Esophagus squamous epithelium (tissue), 5 donors: ENCODE data around the gene ATG2B. TPM values are rescaled to one million over a fixed set of nuclear protein-coding genes. Genes with fewer than 3 reads are reported as not detected.

ENCODE experiments used
- DNase-seq: peaks from one replicate; lab custom pipeline; 2025; lab: John Stamatoyannopoulos, UW
- H3K27ac ChIP-seq, 4 donors: fragments of 200-600 bp; sonication (generic); one replicate each; pipeline ENCODE4 v1.5.1; 2016 to 2019; ENCODE audit warnings: mild to moderate bottlenecking in 1 of 4
- H3K27me3 ChIP-seq, 4 donors: fragments of 200-600 bp; sonication (generic); 1 replicate in 3 of 4; 2 replicates in 1 of 4; pipeline versions ENCODE4 v1.5.1 to v1.6.0; 2017 to 2021; ENCODE audit warnings: antibody characterized with exemption in 1 of 4
- H3K36me3 ChIP-seq, 3 donors: fragments of 200-600 bp; sonication (generic); one replicate each; pipeline ENCODE4 v1.5.1; 2016 to 2019
- H3K4me1 ChIP-seq, 3 donors: fragments of 200-600 bp; sonication (generic); one replicate each; pipeline ENCODE4 v1.5.1; 2017 to 2019
- H3K4me3 ChIP-seq, 4 donors: fragments of 200-600 bp; sonication (generic); 1 replicate in 3 of 4; 2 replicates in 1 of 4; pipeline ENCODE4 v1.5.1; 2016 to 2019; ENCODE audit warnings: mild to moderate bottlenecking in 2 of 4, moderate library complexity in 1 of 4
- H3K9me3 ChIP-seq, 3 donors: fragments of 200-600 bp; sonication (generic); one replicate each; pipeline ENCODE4 v1.5.1; 2016 to 2019
- POLR2A ChIP-seq, 4 donors: fragments of 450-650 bp; IDR thresholded peaks; one replicate each; pipeline ENCODE4 v1.6.1; 2017; ENCODE audit warnings: antibody characterized with exemption in 4 of 4, mild to moderate bottlenecking in 4 of 4, moderate library complexity in 3 of 4
- WGBS, 2 donors: methylation state at CpG; one replicate each; pipeline ENCODE4 v1.1.5; 2018; 5-methylcytosine and 5-hydroxymethylcytosine counted together
- intact Hi-C: fragments of 100-400 bp; cut with DNase I; formaldehyde crosslinking; loops from one replicate; pipeline ENCODE4 v1.15.0; 2022
- total RNA-seq, 4 donors: library from RNA; depleted of rRNA; stranded (reverse); fragments of >200 nt; gene quantifications; one replicate each; pipeline ENCODE4 v1.1.0, GENCODE V29; 2016
- TF ChIP-seq, protein P1 (sequence below), 6 experiments: fragments of 450-650 bp in 4 of 6; fragments of 200-600 bp in 2 of 6; sonication (generic) in 2 of 6; IDR thresholded peaks; one replicate each; pipeline ENCODE4 v1.5.1; 2016 to 2019; ENCODE audit warnings: antibody characterized with exemption in 6 of 6, mild to moderate bottlenecking in 4 of 6, moderate library complexity in 4 of 6
- donor health status: DM: yes; HTN: yes; CAD: no.

ATG2B gene
- total RNA-seq, 4 donors from 2014 or later = 10.6 to 24.6 (median 14.0) TPM

DNA sequence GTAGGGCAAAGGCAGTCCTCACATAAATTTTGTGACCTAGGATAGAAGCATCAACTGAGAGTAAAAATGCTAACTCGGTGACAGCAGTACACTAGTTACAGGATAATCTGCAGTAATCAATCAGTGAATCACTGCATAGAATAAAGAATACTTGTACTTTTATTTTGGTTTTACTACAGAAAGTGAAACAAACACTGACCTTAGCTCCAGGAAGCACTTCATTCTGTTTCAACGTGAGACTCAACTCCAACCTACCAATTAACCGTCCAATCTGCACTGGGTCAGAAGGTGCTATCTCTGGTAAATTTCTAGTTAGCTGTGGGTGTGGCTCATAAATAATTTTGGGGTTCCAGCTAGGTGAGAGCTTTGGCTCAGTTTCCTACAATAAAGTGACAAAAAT, 21.8 kb downstream of the ATG2B start:
- H3K36me3 ChIP-seq = peaks cover 0 to 70% (median 4%) of the 10 kb centered on the region in 3 donors
- TF ChIP-seq, protein P1, sequence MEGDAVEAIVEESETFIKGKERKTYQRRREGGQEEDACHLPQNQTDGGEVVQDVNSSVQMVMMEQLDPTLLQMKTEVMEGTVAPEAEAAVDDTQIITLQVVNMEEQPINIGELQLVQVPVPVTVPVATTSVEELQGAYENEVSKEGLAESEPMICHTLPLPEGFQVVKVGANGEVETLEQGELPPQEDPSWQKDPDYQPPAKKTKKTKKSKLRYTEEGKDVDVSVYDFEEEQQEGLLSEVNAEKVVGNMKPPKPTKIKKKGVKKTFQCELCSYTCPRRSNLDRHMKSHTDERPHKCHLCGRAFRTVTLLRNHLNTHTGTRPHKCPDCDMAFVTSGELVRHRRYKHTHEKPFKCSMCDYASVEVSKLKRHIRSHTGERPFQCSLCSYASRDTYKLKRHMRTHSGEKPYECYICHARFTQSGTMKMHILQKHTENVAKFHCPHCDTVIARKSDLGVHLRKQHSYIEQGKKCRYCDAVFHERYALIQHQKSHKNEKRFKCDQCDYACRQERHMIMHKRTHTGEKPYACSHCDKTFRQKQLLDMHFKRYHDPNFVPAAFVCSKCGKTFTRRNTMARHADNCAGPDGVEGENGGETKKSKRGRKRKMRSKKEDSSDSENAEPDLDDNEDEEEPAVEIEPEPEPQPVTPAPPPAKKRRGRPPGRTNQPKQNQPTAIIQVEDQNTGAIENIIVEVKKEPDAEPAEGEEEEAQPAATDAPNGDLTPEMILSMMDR (IDR thresholded peaks at IDR 0.05) = no peak
- no peak for TF ChIP-seq POLR2A (IDR thresholded peaks at IDR 0.05)
- H3K27me3 ChIP-seq = no peaks in the 10 kb centered on the region
- no peak for DNase-seq
- H3K4me3 ChIP-seq = no peak overlapping the region
- H3K27ac ChIP-seq = no peak overlapping the region
- H3K9me3 ChIP-seq = no peaks in the 10 kb centered on the region
- intact Hi-C loops = no loop called here
- WGBS, 2 donors = 74 to 75% methylated on average over 3 of the region's 3 CpGs
- H3K4me1 ChIP-seq = no peaks in the 10 kb centered on the region

DNA sequence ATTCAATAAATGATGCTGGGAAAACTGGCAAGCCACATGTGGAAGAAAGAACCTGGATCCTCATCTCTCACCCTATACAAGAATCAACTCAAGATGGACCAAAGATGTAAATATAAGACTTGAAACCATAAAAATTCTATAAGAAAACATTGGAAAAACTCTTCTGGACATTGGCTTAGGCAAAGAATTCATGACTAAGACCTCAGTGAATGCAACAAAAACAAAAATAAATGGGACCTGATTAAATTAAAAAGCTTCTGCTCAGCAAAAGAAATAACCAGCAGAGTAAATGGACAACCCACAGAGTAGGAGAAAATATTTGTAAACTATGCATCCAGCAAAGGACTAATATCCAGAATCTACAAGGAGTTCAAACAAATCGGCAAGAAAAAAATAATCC, 24.6 kb downstream of the ATG2B start:
- no peaks in the 10 kb centered on the region for H3K4me1 ChIP-seq
- no peak overlapping the region for H3K4me3 ChIP-seq
- TF ChIP-seq, protein P1 (IDR thresholded peaks at IDR 0.05) = no peak
- no peak for TF ChIP-seq POLR2A (IDR thresholded peaks at IDR 0.05)
- H3K27me3 ChIP-seq = no peaks in the 10 kb centered on the region
- WGBS, 2 donors = 91 to 97% methylated on average over 1 of the region's 1 CpG
- H3K9me3 ChIP-seq = no peaks in the 10 kb centered on the region
- no peak for DNase-seq
- intact Hi-C loops = no loop called here
- no peak overlapping the region for H3K27ac ChIP-seq
- H3K36me3 ChIP-seq = peaks cover 0 to 73% (median 7%) of the 10 kb centered on the region in 3 donors

DNA sequence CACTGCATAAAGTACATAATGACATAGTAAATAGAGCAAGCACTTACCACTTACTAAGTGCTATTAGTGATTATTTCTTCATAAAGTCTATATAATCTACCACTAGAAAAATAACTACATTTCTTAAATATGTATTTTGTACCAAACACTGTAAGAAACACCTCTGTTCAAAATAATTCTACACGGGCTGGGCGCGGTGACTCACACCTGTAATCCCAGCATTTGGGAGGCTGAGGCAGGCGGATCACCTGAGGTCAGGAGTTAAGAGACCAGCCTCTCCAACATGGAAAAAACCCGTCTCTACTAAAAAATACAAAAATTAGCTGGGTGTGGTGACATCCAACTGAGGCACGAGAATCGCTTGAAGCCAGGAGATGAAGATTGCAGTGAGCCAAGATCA, 38.9 kb downstream of the ATG2B start:
- WGBS, 2 donors = 86 to 89% methylated on average over 7 of the region's 7 CpGs
- no peak overlapping the region for H3K27ac ChIP-seq
- no peak overlapping the region for H3K4me3 ChIP-seq
- no peaks in the 10 kb centered on the region for H3K27me3 ChIP-seq
- no peaks in the 10 kb centered on the region for H3K9me3 ChIP-seq
- intact Hi-C loops = no loop called here
- no peak for DNase-seq
- H3K4me1 ChIP-seq = no peaks in the 10 kb centered on the region
- TF ChIP-seq, protein P1 (IDR thresholded peaks at IDR 0.05) = no peak
- no peak for TF ChIP-seq POLR2A (IDR thresholded peaks at IDR 0.05)
- H3K36me3 ChIP-seq = peaks cover 0 to 91% (median 12%) of the 10 kb centered on the region in 3 donors

DNA sequence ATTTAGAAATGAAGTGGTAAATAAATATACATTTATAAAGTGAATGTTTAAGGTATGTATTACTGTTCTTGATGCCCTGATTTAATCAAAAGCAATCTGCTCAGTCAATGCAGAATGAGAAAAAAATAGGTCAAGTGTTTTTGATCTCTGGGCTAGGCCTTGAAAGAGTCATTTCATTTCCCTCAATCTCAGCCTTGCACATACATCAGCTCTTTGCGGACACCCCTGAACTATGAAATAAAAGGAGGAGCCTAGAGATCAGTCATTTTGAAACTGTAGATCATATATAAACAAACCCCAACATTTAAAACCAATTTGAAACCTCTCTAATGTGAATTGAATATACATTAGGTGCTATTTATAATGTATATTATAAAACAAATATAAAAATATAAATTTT, 42.5 kb downstream of the ATG2B start:
- no peaks in the 10 kb centered on the region for H3K27me3 ChIP-seq
- no peak overlapping the region for H3K27ac ChIP-seq
- DNase-seq = no peak
- H3K9me3 ChIP-seq = no peaks in the 10 kb centered on the region
- H3K4me3 ChIP-seq = no peak overlapping the region
- WGBS, 2 donors = 90 to 94% methylated on average over 1 of the region's 1 CpG
- H3K4me1 ChIP-seq = no peaks in the 10 kb centered on the region
- intact Hi-C loops = no loop called here
- H3K36me3 ChIP-seq = peaks cover 0 to 92% (median 15%) of the 10 kb centered on the region in 3 donors
- TF ChIP-seq, protein P1 (IDR thresholded peaks at IDR 0.05) = no peak
- TF ChIP-seq POLR2A (IDR thresholded peaks at IDR 0.05) = no peak

DNA sequence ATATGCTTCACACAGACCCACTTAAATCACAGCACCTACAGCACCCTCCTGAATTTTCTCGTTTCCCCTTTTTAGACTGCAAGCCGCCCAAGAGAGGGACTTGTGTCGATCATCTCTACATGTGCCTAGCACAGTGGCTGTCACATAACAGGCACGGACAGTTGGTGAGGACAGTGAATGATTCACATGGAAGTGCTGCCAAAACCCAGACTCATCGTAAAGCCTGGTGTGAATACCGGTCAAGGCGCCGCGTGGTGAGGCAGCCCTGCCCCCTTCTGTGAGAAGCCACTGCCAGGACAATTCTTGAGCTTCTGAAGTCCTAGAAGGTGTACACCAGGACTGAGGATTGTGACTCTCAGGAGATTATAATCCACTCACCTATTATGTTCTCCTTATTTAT, 44.3 kb downstream of the ATG2B start:
- 89 to 96% methylated on average over 9 of the region's 9 CpGs for WGBS, 2 donors
- peaks cover 0 to 92% (median 15%) of the 10 kb centered on the region in 3 donors for H3K36me3 ChIP-seq

More for the DNA sequence above, 44.3 kb downstream of the ATG2B start:
- no peaks in the 10 kb centered on the region for H3K27me3 ChIP-seq
- intact Hi-C loops = no loop called here
- H3K27ac ChIP-seq = no peak overlapping the region
- no peaks in the 10 kb centered on the region for H3K9me3 ChIP-seq
- TF ChIP-seq, protein P1 (IDR thresholded peaks at IDR 0.05) = no peak
- TF ChIP-seq POLR2A (IDR thresholded peaks at IDR 0.05) = no peak
- no peak overlapping the region for H3K4me3 ChIP-seq
- no peaks in the 10 kb centered on the region for H3K4me1 ChIP-seq
- DNase-seq = no peak
